Activated CD4-positive, alpha-beta T cell treated with anti-CD3 and anti-CD28 coated beads for 48 hours (primary cell): ENCODE results near the gene SH3PXD2B.
"Not testable (repeated sequence)": the region's sequence is repeated elsewhere in the genome, so short reads cannot be mapped to it uniquely, and the experiment has no call there.

Source experiments
- DNase-seq: peaks from one replicate; pipeline ENCODE4 v3.0.0-alpha.2; 2020

The SH3PXD2B gene

GRCh38 chr5:172398645-172399044 lies 55.7 kb downstream of the SH3PXD2B start:
- not testable (repeated sequence) for DNase-seq

GRCh38 chr5:172396994-172397393 lies 57.3 kb downstream of the SH3PXD2B start:
- not testable (repeated sequence) for DNase-seq

- DNase-seq = no peak
These were observed 58.1 kb downstream of the SH3PXD2B start for GRCh38 chr5:172396220-172396619.

GRCh38 chr5:172395483-172395882 lies 58.8 kb downstream of the SH3PXD2B start:
- DNase-seq = no peak

- no peak for DNase-seq
These were observed 64.7 kb downstream of the SH3PXD2B start for GRCh38 chr5:172389578-172390112.

GRCh38 chr5:172388246-172388733 lies 66.0 kb downstream of the SH3PXD2B start:
- no peak for DNase-seq

GRCh38 chr5:172385707-172386106 lies 68.6 kb downstream of the SH3PXD2B start:
- no peak for DNase-seq

- DNase-seq = no peak
These were observed 69.2 kb downstream of the SH3PXD2B start for GRCh38 chr5:172385010-172385563.

- DNase-seq = no peak
These were observed 71.0 kb downstream of the SH3PXD2B start for GRCh38 chr5:172383191-172383802.

- no peak for DNase-seq
These were observed 73.2 kb downstream of the SH3PXD2B start for GRCh38 chr5:172380987-172381643.

- DNase-seq = no peak
These were observed 73.9 kb downstream of the SH3PXD2B start for GRCh38 chr5:172380301-172380986.

GRCh38 chr5:172379481-172379880 lies 74.8 kb downstream of the SH3PXD2B start:
- DNase-seq = no peak

- no peak for DNase-seq
These were observed 76.5 kb downstream of the SH3PXD2B start for GRCh38 chr5:172377856-172378255.

GRCh38 chr5:172377438-172377837 lies 76.9 kb downstream of the SH3PXD2B start:
- no peak for DNase-seq

GRCh38 chr5:172374783-172375182 lies 79.5 kb downstream of the SH3PXD2B start:
- DNase-seq = no peak

GRCh38 chr5:172373680-172374079 lies 80.6 kb downstream of the SH3PXD2B start:
- no peak for DNase-seq

GRCh38 chr5:172371684-172372083 lies 82.6 kb downstream of the SH3PXD2B start:
- no peak for DNase-seq

- peak; percentile 72 for DNase-seq
These were observed 83.4 kb downstream of the SH3PXD2B start for GRCh38 chr5:172370648-172371545.

- DNase-seq = no peak
These were observed 84.1 kb downstream of the SH3PXD2B start for GRCh38 chr5:172370237-172370640.

GRCh38 chr5:172368699-172369098 lies 85.6 kb downstream of the SH3PXD2B start:
- not testable (repeated sequence) for DNase-seq

- no peak for DNase-seq
These were observed 88.2 kb downstream of the SH3PXD2B start for GRCh38 chr5:172365948-172366608.

GRCh38 chr5:172364773-172365172 lies 89.6 kb downstream of the SH3PXD2B start:
- DNase-seq = peak; percentile 8
